GM18505 (cell line): ENCODE measurements around the gene OR51D1.

Experiments
- ATAC-seq: cut with Tn5 transposase; IDR thresholded peaks from one replicate; pipeline ENCODE4 v1.9.1; 2021; ENCODE audit not compliant: unreplicated experiment
- POLR2A ChIP-seq: IDR thresholded peaks from 4 replicates; pipeline ENCODE4 v1.6.1; 2011; ENCODE audit warnings: borderline replicate concordance; ENCODE audit not compliant: insufficient read depth, insufficient read length; ENCODE audit errors: extremely low read depth

The OR51D1 gene

GRCh38 chr11:4636962-4637661 lies at the start of gene OR51D1:
OR51D1 (plus strand) TSS chr11:4637477; CDS start chr11:4639791, 2,314 bp downstream.
- no peak for TF ChIP-seq POLR2A
- peak; percentile 95 for ATAC-seq

- TF ChIP-seq POLR2A = no peak
- ATAC-seq = no peak
Observed at GRCh38 chr11:4589017-4589416, 48.3 kb upstream of the OR51D1 start.

GRCh38 chr11:4593739-4594138 lies 43.5 kb upstream of the OR51D1 start, which contains the start of gene OR52I1:
OR52I1 (plus strand) TSS chr11:4594039; CDS start chr11:4594039, 0 bp downstream.
- no peak for ATAC-seq
- no peak for TF ChIP-seq POLR2A

- TF ChIP-seq POLR2A = no peak
- no peak for ATAC-seq
Observed at GRCh38 chr11:4605057-4605456, 32.2 kb upstream of the OR51D1 start.

- TF ChIP-seq POLR2A = no peak
- ATAC-seq = no peak
Observed at GRCh38 chr11:4606231-4607015, 30.9 kb upstream of the OR51D1 start.

GRCh38 chr11:4607096-4607495 lies 30.2 kb upstream of the OR51D1 start:
- TF ChIP-seq POLR2A = no peak
- no peak for ATAC-seq

GRCh38 chr11:4607781-4608666 lies 29.3 kb upstream of the OR51D1 start, which contains the start of gene TRIM68:
TRIM68 (minus strand) TSS chr11:4608231; CDS start chr11:4605504, 2,727 bp downstream.
- peak; percentile 100 for ATAC-seq
- TF ChIP-seq POLR2A = peak; percentile 83

- TF ChIP-seq POLR2A = no peak
- ATAC-seq = no peak
Observed at GRCh38 chr11:4610258-4610935, 26.9 kb upstream of the OR51D1 start.

GRCh38 chr11:4611986-4612385 lies 25.3 kb upstream of the OR51D1 start:
- TF ChIP-seq POLR2A = no peak
- no peak for ATAC-seq

GRCh38 chr11:4615856-4616444 lies 21.3 kb upstream of the OR51D1 start:
- no peak for ATAC-seq

GRCh38 chr11:4619514-4619913 lies 17.8 kb upstream of the OR51D1 start:
- TF ChIP-seq POLR2A = no peak

More at GRCh38 chr11:4615856-4616444, 21.3 kb upstream of the OR51D1 start:
- no peak for TF ChIP-seq POLR2A

More at GRCh38 chr11:4619514-4619913, 17.8 kb upstream of the OR51D1 start:
- no peak for ATAC-seq
